Hepatocyte (in vitro differentiated cells): ENCODE data around the gene SLC35F5.

Source experiments
- EZH2 ChIP-seq: fragments of 200-600 bp; sonication (generic); IDR thresholded peaks from 2 replicates; pipeline ENCODE4 v1.6.1; 2016; ENCODE audit warnings: antibody characterized with exemption, mild to moderate bottlenecking, borderline replicate concordance
- TF ChIP-seq, protein P1 (sequence below): fragments of 200-600 bp; sonication (generic); IDR thresholded peaks from 2 replicates; pipeline ENCODE4 v1.5.1; 2016; ENCODE audit warnings: antibody characterized with exemption, mild to moderate bottlenecking; ENCODE audit not compliant: poor library complexity

GRCh38 chr2:113795405-113795920 lies 39.0 kb upstream of the SLC35F5 start:
- TF ChIP-seq, protein P1, sequence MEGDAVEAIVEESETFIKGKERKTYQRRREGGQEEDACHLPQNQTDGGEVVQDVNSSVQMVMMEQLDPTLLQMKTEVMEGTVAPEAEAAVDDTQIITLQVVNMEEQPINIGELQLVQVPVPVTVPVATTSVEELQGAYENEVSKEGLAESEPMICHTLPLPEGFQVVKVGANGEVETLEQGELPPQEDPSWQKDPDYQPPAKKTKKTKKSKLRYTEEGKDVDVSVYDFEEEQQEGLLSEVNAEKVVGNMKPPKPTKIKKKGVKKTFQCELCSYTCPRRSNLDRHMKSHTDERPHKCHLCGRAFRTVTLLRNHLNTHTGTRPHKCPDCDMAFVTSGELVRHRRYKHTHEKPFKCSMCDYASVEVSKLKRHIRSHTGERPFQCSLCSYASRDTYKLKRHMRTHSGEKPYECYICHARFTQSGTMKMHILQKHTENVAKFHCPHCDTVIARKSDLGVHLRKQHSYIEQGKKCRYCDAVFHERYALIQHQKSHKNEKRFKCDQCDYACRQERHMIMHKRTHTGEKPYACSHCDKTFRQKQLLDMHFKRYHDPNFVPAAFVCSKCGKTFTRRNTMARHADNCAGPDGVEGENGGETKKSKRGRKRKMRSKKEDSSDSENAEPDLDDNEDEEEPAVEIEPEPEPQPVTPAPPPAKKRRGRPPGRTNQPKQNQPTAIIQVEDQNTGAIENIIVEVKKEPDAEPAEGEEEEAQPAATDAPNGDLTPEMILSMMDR: no peak
- no peak for TF ChIP-seq EZH2
